HG03175 (cell line): Measurements from ENCODE around the gene AIG1.
"Not testable (repeated sequence)": the region's sequence is repeated elsewhere in the genome, so short reads cannot be mapped to it uniquely, and the experiment has no call there.

Source experiments
- ATAC-seq: cut with Tn5 transposase; IDR thresholded peaks from one replicate; pipeline ENCODE4 v1.9.1; 2021; ENCODE audit warnings: mild to moderate bottlenecking, moderate library complexity; ENCODE audit not compliant: unreplicated experiment

AIG1 gene

DNA sequence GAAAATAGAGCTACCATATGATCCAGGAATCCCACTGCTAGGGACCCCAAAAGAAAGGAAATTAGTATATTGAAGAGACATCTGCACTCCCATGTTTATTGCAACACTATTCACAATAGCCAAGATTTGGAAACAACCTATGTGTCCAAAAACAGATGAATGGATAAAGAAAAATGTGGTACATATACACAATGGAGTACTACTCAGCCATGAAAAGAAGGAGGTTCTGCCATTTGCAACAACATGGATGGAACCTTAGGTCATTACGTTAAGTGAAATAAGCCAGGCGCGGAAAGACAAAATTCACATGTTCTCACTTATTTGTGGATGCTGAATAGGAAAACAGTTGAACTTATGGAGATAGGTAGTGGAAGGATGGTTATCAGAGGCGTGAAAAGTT lies 252.5 kb downstream of the AIG1 start:
- ATAC-seq = no peak

DNA sequence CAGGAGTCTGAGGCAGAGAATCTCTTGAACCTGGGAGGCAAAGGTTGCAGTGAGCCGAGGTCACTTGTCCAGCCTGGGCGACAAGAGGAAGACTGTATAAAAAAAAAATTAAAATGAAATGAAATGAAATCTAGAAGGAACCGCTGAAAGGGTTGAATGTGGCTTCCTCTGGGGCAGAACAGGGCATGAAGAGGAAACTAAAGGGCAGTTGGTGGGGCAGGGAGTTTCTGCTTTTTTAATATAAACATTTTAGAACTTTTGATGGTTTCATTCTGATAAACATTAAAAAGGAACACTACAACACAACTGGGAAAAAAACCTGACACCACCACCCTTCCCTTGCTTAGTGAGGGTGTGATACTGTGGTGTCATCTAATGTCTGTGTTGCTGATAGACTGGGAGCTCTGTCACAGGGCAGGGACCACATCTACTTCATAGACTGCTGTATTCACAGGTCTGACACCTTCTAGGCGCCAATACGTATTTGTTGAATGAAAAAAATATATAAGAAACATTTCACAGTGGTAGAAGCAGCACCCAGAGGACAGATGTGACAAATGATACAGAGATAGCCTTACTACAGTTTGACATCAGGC lies 260.9 kb downstream of the AIG1 start:
- no peak for ATAC-seq

DNA sequence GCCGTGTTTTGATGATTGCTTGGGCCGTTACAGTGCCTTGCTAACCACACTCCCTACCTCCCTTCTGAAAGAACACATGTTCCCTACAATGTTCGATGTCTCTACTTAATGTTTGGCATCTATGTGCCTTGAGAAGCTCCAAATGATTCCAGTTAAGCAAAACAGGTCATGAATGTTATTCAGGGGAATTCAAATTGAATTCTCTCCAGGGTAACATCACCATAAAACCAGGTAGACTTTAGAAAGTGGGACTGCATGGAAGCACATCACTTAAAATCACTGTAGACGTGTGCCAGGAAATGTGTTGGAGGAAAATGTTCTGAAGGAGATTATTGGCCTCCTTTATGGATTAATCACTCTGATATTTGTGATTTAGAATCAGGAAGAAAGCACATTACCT lies 261.7 kb downstream of the AIG1 start:
- no peak for ATAC-seq

DNA sequence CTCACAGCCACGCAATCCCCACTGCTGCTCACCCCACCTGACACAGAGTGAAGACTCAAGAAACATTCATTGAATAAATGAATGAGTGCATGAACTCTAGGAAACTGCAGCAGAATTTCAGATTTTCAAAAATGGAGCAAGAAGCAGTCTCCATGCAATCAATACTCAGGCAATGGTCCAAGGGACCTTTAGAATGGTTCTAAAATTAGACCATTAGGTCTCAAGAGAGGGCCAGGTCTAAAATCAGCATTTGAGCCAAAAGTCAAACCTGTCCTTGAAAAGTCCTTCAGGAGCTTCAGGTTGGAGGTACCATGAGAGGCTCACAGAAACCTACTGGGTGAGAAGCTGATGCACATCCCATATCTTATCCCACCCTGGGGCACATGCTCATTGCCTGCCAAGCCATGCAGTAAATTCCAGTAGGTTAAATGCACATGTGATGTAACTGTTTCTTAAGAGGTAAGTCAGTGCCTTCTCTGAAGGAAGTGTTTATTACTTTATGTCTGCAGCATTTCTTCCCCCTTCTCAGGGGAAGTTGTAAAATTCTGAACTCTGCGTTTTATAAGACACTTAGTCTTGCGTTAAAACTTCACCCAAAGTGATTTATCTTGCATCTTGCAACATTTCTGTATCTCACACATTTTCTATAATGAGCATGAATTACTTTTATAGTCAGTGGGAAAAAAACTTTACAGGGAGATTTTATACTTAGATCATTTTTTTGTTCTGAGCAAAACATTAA lies 263.2 kb downstream of the AIG1 start:
- ATAC-seq = no peak

DNA sequence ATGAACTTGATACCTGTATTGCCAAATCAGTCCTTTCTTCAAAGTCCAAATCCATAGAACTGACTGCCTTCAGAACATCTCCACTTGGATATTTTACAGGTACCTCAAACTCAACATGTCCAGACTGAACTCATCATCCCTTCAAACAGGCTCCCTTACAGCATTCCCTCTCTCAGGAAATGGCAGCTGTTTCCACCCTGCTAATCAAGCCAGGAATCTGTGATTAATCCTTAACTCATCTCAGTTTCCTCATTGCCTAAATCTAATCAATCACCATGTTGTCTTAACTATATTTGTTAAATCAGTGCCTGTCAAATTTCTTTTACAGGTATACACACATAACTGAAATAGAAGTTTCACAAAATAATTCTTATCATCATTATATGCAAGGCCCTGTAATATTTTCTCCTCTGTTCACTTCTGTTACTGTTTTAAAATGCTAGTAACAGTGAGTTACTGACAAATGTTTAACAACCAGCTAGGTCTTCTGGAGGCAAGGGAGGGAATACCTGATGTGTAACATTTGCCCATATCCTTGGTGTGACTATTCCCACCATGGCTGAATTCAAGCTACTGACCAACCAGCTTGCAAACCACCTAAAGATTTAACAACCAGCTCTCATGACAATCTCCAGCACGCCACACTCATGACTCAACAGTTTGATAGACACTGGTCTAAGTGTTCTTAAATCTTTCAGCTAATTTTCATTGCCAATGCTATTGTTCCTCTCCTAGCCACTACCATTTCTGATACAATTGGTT lies 264.9 kb downstream of the AIG1 start:
- ATAC-seq = no peak

DNA sequence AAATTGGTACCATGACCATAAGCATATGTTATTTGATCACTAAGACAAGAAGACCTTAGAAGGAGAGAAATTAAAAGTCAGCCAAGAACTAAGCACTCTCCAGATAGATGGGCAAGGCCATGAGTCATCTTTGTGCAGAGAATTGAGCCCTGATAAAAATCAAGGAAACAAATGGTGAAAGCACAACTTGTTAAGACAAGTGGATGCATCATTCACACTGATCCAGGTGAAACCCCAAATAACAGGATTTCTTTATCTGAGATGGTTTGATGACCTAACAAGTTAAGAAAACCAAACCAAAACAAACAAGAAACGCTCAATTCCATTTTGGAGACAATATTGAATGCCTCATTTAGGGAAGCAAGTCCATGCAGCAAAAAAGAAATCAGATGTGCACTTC lies 268.2 kb downstream of the AIG1 start:
- ATAC-seq = no peak

DNA sequence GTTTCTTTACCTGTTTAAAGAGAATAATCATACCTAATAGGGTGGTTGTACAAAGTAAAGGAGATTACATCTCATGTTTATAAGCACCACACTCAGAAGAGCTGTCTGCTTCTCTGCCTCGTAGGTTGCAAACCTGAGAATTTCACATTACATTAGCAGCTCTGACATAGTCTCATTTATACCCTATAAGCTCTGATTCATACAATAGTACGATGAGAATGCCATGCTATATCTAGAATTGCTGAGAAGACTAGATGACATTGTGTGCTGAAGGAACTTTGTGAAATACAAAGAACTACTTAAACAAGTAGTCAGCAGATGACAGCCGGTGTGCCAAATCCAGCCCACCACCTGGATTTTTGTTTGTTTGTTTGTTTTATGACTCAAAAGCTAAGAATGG lies 268.6 kb downstream of the AIG1 start:
- ATAC-seq = no peak

DNA sequence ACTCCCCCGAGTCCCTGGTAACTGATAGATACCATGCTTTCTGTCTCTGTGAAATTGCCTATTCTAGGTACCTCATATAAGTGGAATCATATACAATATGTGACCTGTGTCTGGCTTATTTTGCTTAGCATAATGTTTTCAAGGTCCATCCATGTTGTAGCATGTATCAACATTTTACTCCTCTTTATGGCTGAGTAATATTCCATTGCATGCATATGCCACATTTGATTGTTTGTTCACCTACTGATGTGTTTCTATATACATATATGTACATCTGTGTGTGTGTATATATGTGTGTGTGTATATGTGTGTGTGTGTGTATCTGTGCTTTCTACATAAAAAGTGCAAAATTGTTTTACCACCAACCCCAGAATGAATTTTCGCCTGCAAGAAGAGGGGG lies 270.7 kb downstream of the AIG1 start:
- no peak for ATAC-seq

DNA sequence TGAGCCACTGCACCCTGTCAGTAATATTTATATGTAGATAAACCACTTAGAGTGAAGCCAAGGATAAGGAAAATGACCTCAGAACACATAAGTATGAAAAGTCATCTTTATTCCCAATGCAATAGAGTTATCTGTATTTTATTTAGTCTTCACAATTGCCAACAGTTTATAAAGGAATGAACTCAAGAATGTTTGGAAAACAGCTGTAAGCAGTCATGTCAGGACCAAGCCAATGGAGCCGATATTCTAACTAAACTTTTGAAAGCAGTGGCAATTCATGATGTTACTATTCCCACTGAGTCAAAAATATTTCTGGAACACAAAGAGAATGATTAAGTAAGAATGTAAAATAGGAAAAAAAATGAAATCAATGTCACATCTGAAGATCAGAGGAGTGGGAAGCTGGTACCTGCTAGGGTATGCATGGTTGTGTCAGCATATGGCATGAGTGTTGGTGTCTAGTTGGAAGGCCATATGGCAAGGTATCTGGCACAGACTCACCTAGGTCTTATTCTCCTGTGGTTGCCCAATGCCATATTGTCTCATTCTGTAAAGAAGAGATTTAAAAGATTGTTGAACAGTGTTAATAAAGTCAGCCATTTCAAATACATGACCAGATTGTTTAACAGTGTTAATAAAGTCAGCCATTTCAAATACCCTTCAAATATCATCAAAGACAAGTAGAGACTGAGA lies 271.6 kb downstream of the AIG1 start:
- no peak for ATAC-seq

DNA sequence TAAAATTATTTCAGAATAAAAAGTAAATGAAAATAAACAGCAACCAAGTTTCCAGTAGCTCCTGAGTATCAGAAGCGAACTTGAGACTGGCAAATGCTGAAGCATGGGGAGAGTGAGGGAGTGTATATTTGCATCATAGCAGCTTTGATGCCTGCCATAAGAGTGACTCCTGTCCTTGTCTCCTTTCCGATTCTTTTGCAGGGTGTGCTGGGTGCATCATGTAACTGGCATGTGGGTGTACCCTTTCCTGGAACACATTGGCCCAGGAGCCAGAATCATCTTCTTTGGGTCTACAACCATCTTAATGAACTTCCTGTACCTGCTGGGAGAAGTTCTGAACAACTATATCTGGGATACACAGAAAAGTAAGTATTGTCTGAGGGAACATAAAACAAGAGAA lies 272.4 kb downstream of the AIG1 start:
- no peak for ATAC-seq

DNA sequence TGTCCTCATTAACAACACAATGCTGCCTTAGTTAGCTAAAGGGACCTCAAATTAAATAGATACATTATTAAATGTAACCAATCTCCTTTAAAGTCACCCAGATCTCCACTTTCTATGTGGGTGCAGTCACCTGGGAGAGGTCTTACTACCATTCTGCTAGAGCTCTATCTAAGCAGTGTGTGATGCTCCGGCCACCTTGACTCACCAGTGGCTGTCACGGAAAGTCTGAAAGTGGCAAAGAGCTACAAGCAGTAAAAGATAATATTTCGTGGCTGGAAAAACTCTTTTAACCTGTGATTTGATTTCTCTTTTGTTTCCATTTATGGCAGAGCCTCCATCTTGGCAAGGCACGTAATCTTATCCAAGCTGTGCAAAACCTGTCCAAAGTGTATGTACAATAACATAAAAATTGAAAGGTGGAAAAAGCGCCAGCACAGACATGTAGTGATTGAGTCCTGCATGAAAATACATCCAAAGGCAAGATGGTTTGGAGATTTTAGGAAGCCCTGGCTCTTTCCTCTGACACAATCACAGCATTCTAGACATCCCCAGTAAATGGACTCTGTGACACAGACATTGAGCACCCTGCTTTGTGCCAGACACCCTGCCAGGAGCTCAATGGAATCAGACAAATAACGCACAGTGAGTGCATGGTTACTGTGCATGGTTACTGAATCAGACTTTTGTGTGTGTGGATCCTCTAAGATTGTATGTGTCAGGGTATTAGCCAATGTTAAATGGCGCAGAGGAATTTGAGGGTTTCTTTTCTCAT lies 273.2 kb downstream of the AIG1 start:
- ATAC-seq = no peak

DNA sequence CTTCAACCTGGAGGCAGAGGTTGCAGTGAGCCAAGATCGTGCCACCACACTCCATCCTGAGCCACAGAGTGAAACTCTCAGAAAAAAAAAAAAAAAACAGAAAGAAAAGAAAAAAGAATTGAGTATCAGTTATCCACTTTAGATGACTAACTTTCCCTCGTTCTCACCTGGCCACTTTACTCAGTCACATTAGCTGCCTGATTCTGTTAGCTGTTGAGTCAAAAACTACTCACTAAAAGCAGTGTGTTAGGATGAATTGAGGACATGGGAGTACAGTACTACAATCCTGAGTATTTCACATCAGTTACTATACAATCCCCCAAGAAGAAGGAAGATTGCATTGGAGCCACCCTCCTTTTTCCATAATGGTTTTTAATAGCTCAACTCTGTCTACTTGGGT lies 275.2 kb downstream of the AIG1 start:
- ATAC-seq = no peak

DNA sequence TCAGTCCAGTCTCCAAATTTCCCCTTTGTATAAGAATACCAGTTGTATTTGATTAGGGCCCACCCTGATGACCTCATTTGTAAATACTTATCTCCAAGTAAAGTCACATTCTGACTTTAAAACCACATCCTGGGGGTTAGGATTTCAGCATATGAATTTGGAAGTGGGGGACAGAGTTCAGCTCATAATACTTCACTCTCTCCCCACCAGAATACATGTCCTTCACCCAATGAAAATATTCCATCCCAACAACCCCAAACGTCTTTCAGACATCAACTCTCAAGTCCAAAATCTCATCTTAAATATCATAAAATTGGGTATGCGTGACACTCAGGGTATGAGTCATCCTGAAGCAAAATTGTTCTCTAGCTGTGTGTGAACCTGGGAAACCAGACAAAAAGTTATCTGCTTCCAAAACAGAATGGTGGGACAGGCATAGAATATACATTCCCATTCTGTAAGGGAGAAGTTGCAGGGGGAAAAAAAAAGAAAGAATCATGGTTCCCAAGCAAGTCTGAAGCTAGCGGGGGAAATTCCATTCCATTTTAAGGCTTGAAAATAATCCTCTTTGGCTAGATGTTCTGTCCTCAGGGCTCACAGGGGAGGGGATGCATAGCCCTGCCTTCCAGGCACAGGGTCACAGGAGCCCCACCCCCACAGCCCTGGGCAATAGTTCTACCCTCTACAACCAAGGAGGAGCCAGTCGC lies 275.9 kb downstream of the AIG1 start:
- ATAC-seq = no peak

DNA sequence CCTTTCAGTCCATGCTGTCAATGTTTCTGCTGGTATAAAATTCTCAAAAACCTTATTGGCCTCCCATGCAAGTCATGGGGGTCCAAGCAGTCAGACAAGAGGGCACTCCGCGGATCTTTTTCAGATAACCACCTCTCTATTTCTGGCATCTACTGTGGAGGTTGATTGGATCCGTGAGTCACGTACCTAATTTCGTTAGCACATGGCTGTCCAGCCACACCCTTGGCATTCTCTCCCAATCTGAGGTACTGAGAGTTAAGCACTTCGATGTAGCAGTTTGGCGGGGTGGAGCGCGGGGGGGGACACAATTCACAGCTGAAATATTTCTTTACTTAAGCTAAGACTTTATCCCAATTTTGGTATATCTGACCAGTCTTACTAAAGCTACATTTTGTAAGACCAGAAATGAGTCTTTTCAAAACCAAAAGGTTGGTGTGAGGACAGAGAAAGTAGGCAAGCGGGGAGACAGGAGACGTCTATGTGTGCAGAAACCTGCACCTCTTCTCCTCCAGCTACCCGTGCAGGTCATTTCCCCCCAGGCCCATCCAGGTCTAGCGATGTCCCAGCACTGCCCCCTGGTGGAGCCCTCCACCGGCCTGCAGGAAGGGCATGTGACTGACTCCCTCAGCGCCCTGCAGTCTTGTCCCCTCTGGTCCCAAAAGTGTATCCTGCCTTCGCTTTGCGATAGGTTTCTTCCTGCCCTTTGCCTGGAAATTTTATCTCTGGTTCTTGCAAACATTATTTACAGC lies 276.7 kb downstream of the AIG1 start:
- peak; percentile 63 for ATAC-seq

DNA sequence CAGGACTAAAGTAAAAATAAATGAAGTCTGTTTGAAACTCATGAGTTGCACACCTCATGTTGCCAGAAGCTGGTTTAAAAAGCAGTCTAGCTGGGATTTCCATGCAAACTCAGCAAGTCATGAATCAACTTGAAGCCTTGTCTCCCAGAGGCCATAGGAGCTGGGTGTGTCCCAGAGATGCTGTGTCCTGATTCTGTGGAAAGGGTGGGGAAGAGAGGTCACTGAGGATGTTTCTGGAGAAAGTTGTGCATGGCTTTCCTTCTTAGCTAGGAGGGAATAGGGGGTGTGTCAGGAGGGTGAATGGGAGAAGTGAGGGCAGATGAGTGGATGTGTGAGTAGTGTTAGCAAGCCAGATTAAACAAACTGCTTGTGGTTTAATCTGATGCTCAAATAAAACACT lies 278.5 kb downstream of the AIG1 start:
- no peak for ATAC-seq

DNA sequence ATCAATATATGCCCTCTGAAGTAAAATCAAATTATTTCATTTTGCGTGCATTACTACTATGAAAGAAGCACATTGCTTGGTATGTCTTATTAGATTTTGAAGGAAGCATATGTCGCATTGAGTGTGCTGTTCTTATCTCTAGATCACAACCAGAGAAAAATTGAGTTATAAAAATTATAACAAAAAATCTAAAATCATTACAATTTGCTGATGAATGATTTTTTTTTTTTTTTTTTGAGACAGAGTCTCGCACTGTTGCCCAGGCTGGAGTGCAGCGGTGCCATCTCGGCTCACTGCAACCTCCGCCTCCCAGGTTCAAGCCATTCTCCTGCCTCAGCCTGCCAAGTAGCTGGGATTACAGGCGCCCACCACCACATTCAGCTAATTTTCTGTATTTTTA lies 284.8 kb downstream of the AIG1 start:
- ATAC-seq = not testable (repeated sequence)

DNA sequence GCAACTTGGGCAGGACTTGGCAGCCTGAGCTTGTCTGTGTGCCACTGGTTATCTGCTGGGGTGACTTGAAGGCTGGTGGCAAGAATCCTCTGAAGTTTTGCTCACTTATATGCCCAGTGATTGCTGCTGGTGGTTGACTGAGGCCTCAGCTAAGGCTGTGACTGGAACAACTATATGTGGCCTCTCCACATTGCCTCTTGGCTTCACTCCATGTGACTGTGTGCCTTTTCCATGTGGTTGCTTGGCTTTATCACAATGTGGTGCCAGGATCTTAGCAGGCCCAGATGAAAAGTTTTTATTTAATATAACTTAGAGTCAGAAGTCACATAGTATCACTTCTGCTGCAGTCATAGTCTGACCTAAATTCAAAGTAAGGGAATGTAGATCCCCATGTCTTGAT lies 285.3 kb downstream of the AIG1 start:
- no peak for ATAC-seq

DNA sequence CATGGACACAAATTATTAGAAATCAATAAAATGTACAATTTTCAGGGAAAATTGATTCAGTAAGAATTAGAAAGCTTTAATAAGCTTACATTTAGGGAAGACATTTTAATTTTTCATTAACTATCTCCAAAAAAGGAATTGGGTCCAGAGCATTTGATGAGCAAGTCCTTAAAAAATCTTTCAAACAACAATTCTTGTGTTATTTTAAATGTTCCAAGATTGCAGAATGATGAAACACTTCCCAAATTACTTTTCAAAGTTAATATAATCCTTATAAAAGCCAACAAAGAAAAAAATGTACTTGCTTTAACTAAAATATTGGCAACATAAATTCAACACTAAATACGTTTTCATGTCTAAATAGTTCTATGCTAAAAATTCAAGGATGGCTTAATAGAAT lies 287.8 kb downstream of the AIG1 start:
- ATAC-seq = no peak

DNA sequence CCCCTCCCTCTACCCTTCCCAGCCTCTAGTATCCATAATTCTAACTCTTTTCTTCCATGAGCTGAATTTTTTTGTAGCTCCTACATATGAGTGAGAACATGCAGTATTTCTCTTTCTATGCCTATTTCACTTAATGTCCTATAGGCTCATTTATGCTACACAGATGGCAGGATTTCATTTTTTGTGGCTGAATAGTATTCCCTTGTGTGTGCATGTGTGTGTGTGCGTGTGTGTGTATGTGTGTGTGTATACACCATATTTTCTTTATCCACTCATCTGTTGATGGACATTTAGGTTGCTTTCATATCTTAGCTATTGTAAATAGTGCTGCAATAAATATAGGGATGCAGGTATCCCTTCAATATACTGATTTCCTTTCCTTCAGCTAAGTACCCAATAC lies 288.8 kb downstream of the AIG1 start:
- ATAC-seq = no peak
